Esophagus muscularis mucosa (tissue), 3 donors: ENCODE data around the gene SLC16A12.

Source experiments
- POLR2A ChIP-seq: fragments of 450-650 bp; IDR thresholded peaks from one replicate; pipeline ENCODE4 v1.6.1; 2017; ENCODE audit warnings: antibody characterized with exemption, moderate library complexity, mild to moderate bottlenecking, low read depth
- TF ChIP-seq, protein P1 (sequence below), 3 experiments: fragments of 200-600 bp in 2 of 3; fragments of 450-650 bp in 1 of 3; sonication (generic) in 2 of 3; IDR thresholded peaks; one replicate each; pipeline ENCODE4 v1.5.1; 2017 to 2019; ENCODE audit warnings: antibody characterized with exemption in 3 of 3, mild to moderate bottlenecking in 2 of 3, moderate library complexity in 1 of 3

DNA sequence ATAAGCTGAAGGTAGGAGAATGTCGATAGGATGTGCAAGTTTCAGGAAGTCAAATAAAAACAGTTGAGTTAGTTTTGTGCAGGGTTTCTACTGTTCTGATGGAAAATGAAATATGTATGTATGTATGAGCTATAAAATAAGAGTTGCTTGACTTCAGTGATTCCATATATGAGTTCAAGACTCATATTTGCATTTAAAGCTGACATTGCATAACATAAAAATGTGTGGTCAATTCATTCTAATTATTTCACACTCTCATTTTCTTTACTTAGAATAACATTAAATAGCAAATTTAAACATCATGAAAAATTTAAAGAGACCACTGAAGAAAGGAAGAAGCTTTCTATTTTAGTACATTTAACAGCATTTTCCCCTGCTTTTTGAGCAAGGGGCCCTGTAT lies 83.2 kb downstream of the SLC16A12 start:
- TF ChIP-seq, protein P1, sequence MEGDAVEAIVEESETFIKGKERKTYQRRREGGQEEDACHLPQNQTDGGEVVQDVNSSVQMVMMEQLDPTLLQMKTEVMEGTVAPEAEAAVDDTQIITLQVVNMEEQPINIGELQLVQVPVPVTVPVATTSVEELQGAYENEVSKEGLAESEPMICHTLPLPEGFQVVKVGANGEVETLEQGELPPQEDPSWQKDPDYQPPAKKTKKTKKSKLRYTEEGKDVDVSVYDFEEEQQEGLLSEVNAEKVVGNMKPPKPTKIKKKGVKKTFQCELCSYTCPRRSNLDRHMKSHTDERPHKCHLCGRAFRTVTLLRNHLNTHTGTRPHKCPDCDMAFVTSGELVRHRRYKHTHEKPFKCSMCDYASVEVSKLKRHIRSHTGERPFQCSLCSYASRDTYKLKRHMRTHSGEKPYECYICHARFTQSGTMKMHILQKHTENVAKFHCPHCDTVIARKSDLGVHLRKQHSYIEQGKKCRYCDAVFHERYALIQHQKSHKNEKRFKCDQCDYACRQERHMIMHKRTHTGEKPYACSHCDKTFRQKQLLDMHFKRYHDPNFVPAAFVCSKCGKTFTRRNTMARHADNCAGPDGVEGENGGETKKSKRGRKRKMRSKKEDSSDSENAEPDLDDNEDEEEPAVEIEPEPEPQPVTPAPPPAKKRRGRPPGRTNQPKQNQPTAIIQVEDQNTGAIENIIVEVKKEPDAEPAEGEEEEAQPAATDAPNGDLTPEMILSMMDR (IDR thresholded peaks at IDR 0.05): no peak
- no peak for TF ChIP-seq POLR2A
